Skin of body (tissue), 2 donors: ENCODE data around the gene NHSL1. TPM values are rescaled to one million over a fixed set of nuclear protein-coding genes. Genes with fewer than 3 reads are reported as not detected.

Experiments
- DNase-seq: peaks from one replicate; lab custom pipeline; 2025; lab: John Stamatoyannopoulos, UW
- total RNA-seq: library from RNA; depleted of rRNA; stranded (reverse); fragments of >200 nt; gene quantifications from one replicate; pipeline ENCODE4 v1.2.3, GENCODE V29; 2014

NHSL1 gene
- total RNA-seq, 1 donor from 2014 or later, result 21.6 TPM

GRCh38 chr6:138498629-138499302, 528 bp downstream of the NHSL1 start:
- no peak for DNase-seq

- no peak for DNase-seq
These were observed 2.0 kb downstream of the NHSL1 start for GRCh38 chr6:138497286-138497685.

GRCh38 chr6:138494312-138494711, 5.0 kb downstream of the NHSL1 start:
- DNase-seq, result no peak

GRCh38 chr6:138493413-138493812, 5.9 kb downstream of the NHSL1 start:
- peak; percentile 51 for DNase-seq

- no peak for DNase-seq
These were observed 6.4 kb downstream of the NHSL1 start for GRCh38 chr6:138492871-138493270.

GRCh38 chr6:138492113-138492512, 7.2 kb downstream of the NHSL1 start:
- DNase-seq, result no peak

- no peak for DNase-seq
These were observed 8.3 kb downstream of the NHSL1 start for GRCh38 chr6:138491017-138491416.

GRCh38 chr6:138489846-138490245, 9.4 kb downstream of the NHSL1 start:
- DNase-seq, result no peak

- no peak for DNase-seq
These were observed 12.1 kb downstream of the NHSL1 start for GRCh38 chr6:138487102-138487604.

- no peak for DNase-seq
These were observed 12.8 kb downstream of the NHSL1 start for GRCh38 chr6:138486249-138487101.

- DNase-seq, result no peak
These were observed 13.6 kb downstream of the NHSL1 start for GRCh38 chr6:138485586-138486248.

- no peak for DNase-seq
These were observed 14.2 kb downstream of the NHSL1 start for GRCh38 chr6:138485005-138485545.

- DNase-seq, result no peak
These were observed 15.1 kb downstream of the NHSL1 start for GRCh38 chr6:138484018-138484731.

- no peak for DNase-seq
These were observed 16.5 kb downstream of the NHSL1 start for GRCh38 chr6:138482816-138483215.

- DNase-seq, result no peak
These were observed 18.9 kb downstream of the NHSL1 start for GRCh38 chr6:138480279-138480949.

GRCh38 chr6:138477913-138478539, 21.3 kb downstream of the NHSL1 start:
- no peak for DNase-seq

GRCh38 chr6:138476116-138476515, 23.2 kb downstream of the NHSL1 start:
- no peak for DNase-seq

- DNase-seq, result no peak
These were observed 26.1 kb downstream of the NHSL1 start for GRCh38 chr6:138473144-138473543.

- no peak for DNase-seq
These were observed 30.8 kb downstream of the NHSL1 start for GRCh38 chr6:138468320-138469015.
